HCT116 (cell line): ENCODE data around the gene RBPMS2. TPM values are rescaled to one million over a fixed set of nuclear protein-coding genes. Genes with fewer than 3 reads are reported as not detected.
"Not testable (repeated sequence)": the region's sequence is repeated elsewhere in the genome, so short reads cannot be mapped to it uniquely, and the experiment has no call there.

Experiments
- ATAC-seq: fragments of 200-7000 bp; cut with Tn5 transposase; 2 replicates; pipeline ENCODE4 v1.9.1; 2020; ENCODE audit warnings: mild to moderate bottlenecking, moderate library complexity
- BruUV-seq: library from RNA; stranded (reverse); fragments of 400-500 nt; replicated peaks from 2 replicates; lab custom pipeline; 2021; lab: Mats Ljungman, UMichigan
- CTCF ChIA-PET: fragments of 300-600 bp; sonication (Branson Sonifier 250); formaldehyde crosslinking; loops from one replicate; lab custom pipeline; 2021; ENCODE audit warnings: antibody characterized with exemption; lab: Charles Lee
- POLR2A ChIA-PET: fragments of 300-600, 350-600 bp; sonication (Branson Sonifier 250); formaldehyde crosslinking; loops from one replicate; lab custom pipeline; 2021; ENCODE audit warnings: antibody characterized with exemption; lab: Charles Lee
- RAD21 ChIA-PET, 2 experiments: fragments of 300-600 bp; sonication (Branson Sonifier 250); formaldehyde crosslinking; loops; one replicate each; lab custom pipeline; 2023; ENCODE audit warnings: low total read pairs in 2 of 2; ENCODE audit not compliant: uncharacterized antibody in 2 of 2, unreplicated experiment in 2 of 2, low non-redundant PET in 1 of 2; lab: Charles Lee
- DNase-seq: peaks from one replicate; pipeline ENCODE4 v3.0.0-alpha.2; 2010; ENCODE audit warnings: low read depth, low spot score
- H2AFZ ChIP-seq: fragments of 200-600 bp; shearing (Covaris generic), sonication (generic); 2 replicates; pipeline ENCODE4 v1.6.1; 2017; ENCODE audit warnings: low read depth, mixed run types, mixed read lengths, antibody characterized with exemption, low read length; ENCODE audit not compliant: poor library complexity, severe bottlenecking
- H3K27ac ChIP-seq: 2 replicates; pipeline ENCODE4 v1.5.1; 2012; ENCODE audit warnings: low read depth, low read length
- H3K27me3 ChIP-seq: fragments of 200-600 bp; sonication (generic); 2 replicates; pipeline ENCODE4 v1.6.1; 2016; ENCODE audit warnings: mixed run types, low read length, mixed read lengths; ENCODE audit not compliant: insufficient read depth
- H3K36me3 ChIP-seq, 2 experiments: fragments of 200-500 bp in 1 of 2; fragments of 200-600 bp in 1 of 2; sonication (Bioruptor generic) in 1 of 2; sonication (generic) in 1 of 2; 2 replicates each; pipeline versions ENCODE4 v1.5.1 to v1.6.1; 2014 to 2016; ENCODE audit warnings: low read length in 2 of 2, inconsistent platforms in 1 of 2, mixed read lengths in 1 of 2, mixed run types in 1 of 2; ENCODE audit not compliant: insufficient read depth in 2 of 2, control insufficient read depth in 1 of 2
- H3K4me1 ChIP-seq, 2 experiments: fragments of 200-600 bp in 1 of 2; sonication (generic) in 1 of 2; 2 replicates each; pipeline versions ENCODE4 v1.5.1 to v1.6.1; 2012 to 2017; ENCODE audit warnings: low read length in 2 of 2, inconsistent platforms in 1 of 2, mild to moderate bottlenecking in 1 of 2, mixed read lengths in 1 of 2, mixed run types in 1 of 2, moderate library complexity in 1 of 2; ENCODE audit not compliant: insufficient read depth in 2 of 2, control insufficient read depth in 1 of 2
- H3K4me2 ChIP-seq: fragments of 200-600 bp; sonication (generic); 2 replicates; pipeline ENCODE4 v1.6.1; 2017; ENCODE audit warnings: mixed run types, low read length, mixed read lengths
- H3K4me3 ChIP-seq, 2 experiments: fragments of 200-600 bp in 1 of 2; sonication (generic) in 1 of 2; replicated peaks in 1 of 2; 2 replicates each; pipeline ENCODE4 v1.5.1; 2011 to 2016; ENCODE audit warnings: low read length in 2 of 2, control low read depth in 1 of 2, low read depth in 1 of 2, mild to moderate bottlenecking in 1 of 2, mixed read lengths in 1 of 2, mixed run types in 1 of 2
- H3K79me2 ChIP-seq: fragments of 200-600 bp; sonication (generic); 2 replicates; pipeline ENCODE4 v1.6.1; 2017; ENCODE audit warnings: mild to moderate bottlenecking, mixed run types, low read length, moderate library complexity, mixed read lengths; ENCODE audit not compliant: insufficient read depth
- H3K9ac ChIP-seq: fragments of 200-600 bp; sonication (generic); 2 replicates; pipeline ENCODE4 v1.6.1; 2016; ENCODE audit warnings: low read length, mixed read lengths
- H3K9me2 ChIP-seq: fragments of 200-600 bp; sonication (generic), shearing (Covaris generic); 2 replicates; pipeline ENCODE4 v1.6.1; 2017; ENCODE audit warnings: mixed run types, mild to moderate bottlenecking, moderate library complexity; ENCODE audit not compliant: insufficient read depth
- H3K9me3 ChIP-seq, 2 experiments: fragments of 200-500 bp in 1 of 2; fragments of 200-600 bp in 1 of 2; sonication (Bioruptor generic) in 1 of 2; sonication (generic) in 1 of 2; 2 replicates each; pipeline ENCODE4 v1.6.1; 2014 to 2017; ENCODE audit warnings: low read length in 2 of 2, mixed read lengths in 2 of 2, inconsistent platforms in 1 of 2, low read depth in 1 of 2, mild to moderate bottlenecking in 1 of 2, mixed run types in 1 of 2, moderate library complexity in 1 of 2; ENCODE audit not compliant: control insufficient read depth in 1 of 2, insufficient read depth in 1 of 2
- H4K20me1 ChIP-seq: fragments of 200-600 bp; sonication (generic), shearing (Covaris generic); 2 replicates; pipeline ENCODE4 v1.6.1; 2017; ENCODE audit warnings: mixed run types, mild to moderate bottlenecking, moderate library complexity; ENCODE audit not compliant: insufficient read depth
- YY1 ChIP-seq: IDR thresholded peaks from 2 replicates; pipeline ENCODE4 v1.6.1; 2011; ENCODE audit warnings: low read length, low read depth, moderate library complexity, mild to moderate bottlenecking; ENCODE audit not compliant: insufficient replicate concordance; ENCODE audit errors: extremely low read depth
- intact Hi-C: fragments of 100-400 bp; cut with micrococcal nuclease; formaldehyde crosslinking; loops from 2 replicates; pipeline ENCODE4 v1.10.0; 2022
- total RNA-seq: library from RNA; stranded (reverse); gene quantifications from one replicate; pipeline ENCODE4 v1.2.1, GENCODE V29; 2021; ENCODE audit not compliant: unreplicated experiment
- TF ChIP-seq, protein P1 (sequence below): IDR thresholded peaks from 2 replicates; pipeline ENCODE4 v1.6.1; 2012

RBPMS2 gene
- total RNA-seq, 1 experiment from 2014 or later, result 11.6 TPM

DNA sequence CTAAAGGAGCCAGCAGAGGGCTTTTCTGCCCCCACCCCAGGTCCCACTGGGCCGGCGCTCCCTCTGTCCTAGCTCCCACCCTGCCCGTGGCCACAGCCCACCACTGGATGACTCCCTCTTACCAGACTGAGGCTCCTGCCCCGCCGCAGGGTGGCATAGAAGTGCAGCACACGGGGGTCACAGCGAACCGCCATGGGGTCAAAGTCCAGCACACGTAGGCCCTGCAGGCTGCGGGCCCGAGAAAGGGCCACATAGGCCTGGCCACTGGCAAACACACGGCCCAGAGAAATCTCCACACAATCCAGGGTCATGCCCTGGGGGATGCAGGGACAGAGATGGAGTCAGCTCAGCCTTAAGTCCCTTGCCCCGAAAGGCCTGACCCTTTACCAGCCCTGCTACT lies 41.1 kb upstream of the RBPMS2 start:
- H3K27me3 ChIP-seq, result no peaks in the 10 kb centered on the region
- H3K27ac ChIP-seq, result no peak overlapping the region
- H3K4me1 ChIP-seq, result no peaks in the 10 kb centered on the region
- H4K20me1 ChIP-seq, result no peaks in the 10 kb centered on the region
- no peak overlapping the region for H2AFZ ChIP-seq
- POLR2A ChIA-PET, result no interaction called here
- H3K36me3 ChIP-seq, result 0 out of 4 replicates have a peak, but pooled peaks cover 3 to 9% of the 10 kb centered on the region in 2 experiments
- H3K9ac ChIP-seq, result no peak overlapping the region
- no TSS peak for BruUV-seq
- no peak for DNase-seq
- no peaks in the 10 kb centered on the region for H3K79me2 ChIP-seq
- H3K9me3 ChIP-seq, result no peaks in the 10 kb centered on the region
- H3K9me2 ChIP-seq, result no peaks in the 10 kb centered on the region
- H3K4me2 ChIP-seq, result no peak overlapping the region
- no peak for TF ChIP-seq YY1
- TF ChIP-seq, protein P1, sequence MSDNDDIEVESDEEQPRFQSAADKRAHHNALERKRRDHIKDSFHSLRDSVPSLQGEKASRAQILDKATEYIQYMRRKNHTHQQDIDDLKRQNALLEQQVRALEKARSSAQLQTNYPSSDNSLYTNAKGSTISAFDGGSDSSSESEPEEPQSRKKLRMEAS, result no peak
- intact Hi-C loops, result no loop called here
- CTCF ChIA-PET, result no interaction called here
- no peak overlapping the region for H3K4me3 ChIP-seq
- ATAC-seq, result no peak
- RAD21 ChIA-PET, result no interaction called here

DNA sequence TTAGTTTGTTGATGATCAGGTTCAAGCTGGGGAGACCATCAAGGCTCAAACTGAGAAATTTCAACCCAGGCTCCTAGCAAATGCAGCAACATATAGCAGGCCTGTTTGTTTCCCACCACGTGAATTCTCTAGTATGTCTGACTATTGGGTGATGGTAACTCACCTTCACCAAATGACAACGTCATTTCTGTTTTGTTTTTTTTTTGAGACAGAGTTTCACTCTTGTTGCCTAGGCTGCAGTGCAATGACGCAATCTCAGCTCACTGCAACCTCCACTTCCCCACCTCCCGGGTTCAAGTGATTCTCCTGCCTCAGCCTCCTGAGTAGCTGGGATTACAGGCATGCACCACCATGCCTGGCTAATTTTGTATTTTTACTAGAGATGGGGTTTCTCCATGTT lies 39.6 kb upstream of the RBPMS2 start:
- H3K27me3 ChIP-seq, BruUV-seq, H3K9ac ChIP-seq, H2AFZ ChIP-seq, H3K9me3 ChIP-seq, H3K4me1 ChIP-seq, intact Hi-C loops, H3K4me3 ChIP-seq, DNase-seq, H3K4me2 ChIP-seq, H3K36me3 ChIP-seq, ATAC-seq, H3K9me2 ChIP-seq, H3K27ac ChIP-seq, H4K20me1 ChIP-seq, H3K79me2 ChIP-seq: not testable (repeated sequence)
- RAD21 ChIA-PET, result interaction anchor here in 1 of 2 experiments (0.7 kb wide), 1 partner anchor 87 kb away, joined by 6 read pairs; no protein-coding TSS in a partner anchor
- CTCF ChIA-PET, result interaction anchor here (0.8 to 1.1 kb wide), 2 partner anchors 21 to 87 kb away, joined by 3 to 4 read pairs; no protein-coding TSS in a partner anchor
- POLR2A ChIA-PET, result interaction anchor here (1.5 kb wide), 1 partner anchor 11 kb away, joined by 7 read pairs; the partner anchor contains the start of gene PIF1

DNA sequence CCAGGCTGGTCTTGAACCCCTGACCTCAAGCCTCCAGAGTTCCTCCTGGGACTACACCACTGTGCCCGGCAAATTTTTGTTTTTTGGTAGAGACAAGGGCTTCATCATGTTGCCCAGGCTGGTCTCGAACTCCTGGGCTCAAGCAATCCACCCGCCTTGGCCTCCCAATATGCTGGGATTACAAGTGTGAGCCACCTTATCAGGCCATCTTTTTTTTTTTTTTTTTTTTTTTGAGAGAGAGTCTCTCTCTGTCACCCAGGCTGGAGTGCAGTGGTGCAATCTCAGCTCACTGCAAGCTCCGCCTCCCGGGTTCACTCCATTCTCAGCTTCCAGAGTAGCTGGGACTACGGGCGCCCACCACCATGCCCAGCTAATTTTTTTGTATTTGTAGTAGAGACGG lies 38.9 kb upstream of the RBPMS2 start:
- H3K9ac ChIP-seq, H3K9me3 ChIP-seq, H3K27me3 ChIP-seq, H3K27ac ChIP-seq, H2AFZ ChIP-seq, H4K20me1 ChIP-seq, DNase-seq, H3K9me2 ChIP-seq, H3K4me1 ChIP-seq, ATAC-seq, H3K36me3 ChIP-seq, BruUV-seq, intact Hi-C loops, H3K4me2 ChIP-seq, POLR2A ChIA-PET, H3K4me3 ChIP-seq, H3K79me2 ChIP-seq: not testable (repeated sequence)
- CTCF ChIA-PET, result interaction anchor here (1.1 kb wide), 1 partner anchor 86 kb away, joined by 4 read pairs; no protein-coding TSS in a partner anchor
- RAD21 ChIA-PET, result interaction anchor here in 1 of 2 experiments (0.7 kb wide), 1 partner anchor 86 kb away, joined by 6 read pairs; no protein-coding TSS in a partner anchor
